H9 (cell line): ENCODE results near the gene ARFGEF3. TPM values are rescaled to one million over a fixed set of nuclear protein-coding genes. Genes with fewer than 3 reads are reported as not detected.

Source experiments
- DNase-seq: peaks from one replicate; pipeline ENCODE4 v3.0.0-alpha.2; 2017
- H2AFZ ChIP-seq: one replicate; pipeline ENCODE4 v1.6.1; 2013; ENCODE audit warnings: mild to moderate bottlenecking, low read length, control low read depth, moderate library complexity
- H2AK5ac ChIP-seq: 2 replicates; pipeline ENCODE4 v1.6.1; 2013; ENCODE audit warnings: low read length, control low read depth, mixed read lengths; ENCODE audit not compliant: insufficient read length
- H2BK120ac ChIP-seq: one replicate; pipeline ENCODE4 v1.6.1; 2013; ENCODE audit warnings: low read depth, mild to moderate bottlenecking, low read length, control low read depth, inconsistent platforms; ENCODE audit not compliant: poor library complexity, severe bottlenecking
- H2BK12ac ChIP-seq: 2 replicates; pipeline ENCODE4 v1.6.1; 2013; ENCODE audit warnings: low read length, control low read depth, mixed read lengths, low read depth; ENCODE audit not compliant: insufficient read length
- H2BK15ac ChIP-seq: 2 replicates; pipeline ENCODE4 v1.6.1; 2013; ENCODE audit warnings: low read depth, low read length, control low read depth
- H2BK20ac ChIP-seq: one replicate; pipeline ENCODE4 v1.6.1; 2013; ENCODE audit warnings: low read depth, mild to moderate bottlenecking, low read length, control low read depth, inconsistent platforms; ENCODE audit not compliant: poor library complexity, severe bottlenecking
- H2BK5ac ChIP-seq: 2 replicates; pipeline ENCODE4 v1.6.1; 2013; ENCODE audit warnings: low read length, control low read depth, mixed read lengths; ENCODE audit not compliant: insufficient read length
- H3K14ac ChIP-seq: 2 replicates; pipeline ENCODE4 v1.6.1; 2013; ENCODE audit warnings: low read length, control low read depth; ENCODE audit not compliant: insufficient read depth
- H3K18ac ChIP-seq: 2 replicates; pipeline ENCODE4 v1.6.1; 2013; ENCODE audit warnings: low read depth, mild to moderate bottlenecking, mixed read lengths, low read length, control low read depth; ENCODE audit not compliant: insufficient read length
- H3K23ac ChIP-seq: 2 replicates; pipeline ENCODE4 v1.6.1; 2013; ENCODE audit warnings: low read length, control low read depth, mixed read lengths, low read depth; ENCODE audit not compliant: insufficient read length
- H3K23me2 ChIP-seq: 2 replicates; pipeline ENCODE4 v1.6.1; 2013; ENCODE audit warnings: low read depth, mild to moderate bottlenecking, mixed read lengths, low read length, control low read depth; ENCODE audit not compliant: insufficient read length, poor library complexity, severe bottlenecking
- H3K27ac ChIP-seq: 2 replicates; pipeline ENCODE4 v1.5.1; 2013; ENCODE audit warnings: low read length, control low read depth, mixed read lengths, low read depth; ENCODE audit not compliant: insufficient read length
- H3K27me3 ChIP-seq: 2 replicates; pipeline ENCODE4 v1.6.1; 2013; ENCODE audit warnings: low read length, control low read depth, inconsistent platforms; ENCODE audit not compliant: insufficient read depth
- H3K4ac ChIP-seq: 2 replicates; pipeline ENCODE4 v1.6.1; 2013; ENCODE audit warnings: low read depth, mild to moderate bottlenecking, control low read depth, inconsistent platforms, low read length, moderate library complexity
- H3K4me1 ChIP-seq: 2 replicates; pipeline ENCODE4 v1.6.1; 2013; ENCODE audit warnings: low read length, control low read depth, inconsistent platforms; ENCODE audit not compliant: insufficient read depth
- H3K4me2 ChIP-seq: 2 replicates; pipeline ENCODE4 v1.6.1; 2013; ENCODE audit warnings: low read length, control low read depth, mixed read lengths; ENCODE audit not compliant: insufficient read length, insufficient read depth
- H3K56ac ChIP-seq: 2 replicates; pipeline ENCODE4 v1.6.1; 2013; ENCODE audit warnings: low read depth, mild to moderate bottlenecking, mixed read lengths, low read length, control low read depth; ENCODE audit not compliant: insufficient read length
- H3K79me1 ChIP-seq: 2 replicates; pipeline ENCODE4 v1.6.1; 2013; ENCODE audit warnings: low read depth, mild to moderate bottlenecking, moderate library complexity, low read length, control low read depth, inconsistent platforms; ENCODE audit not compliant: insufficient read depth, poor library complexity, severe bottlenecking
- H3K79me2 ChIP-seq: 2 replicates; pipeline ENCODE4 v1.6.1; 2013; ENCODE audit warnings: low read length, control low read depth, inconsistent platforms; ENCODE audit not compliant: insufficient read depth
- H3K9ac ChIP-seq: 2 replicates; pipeline ENCODE4 v1.6.1; 2013; ENCODE audit warnings: low read length, control low read depth, mixed read lengths; ENCODE audit not compliant: insufficient read length; ENCODE audit errors: extremely low read depth
- H3K9me3 ChIP-seq: one replicate; pipeline ENCODE4 v1.6.1; 2013; ENCODE audit warnings: low read depth, low read length, inconsistent platforms; ENCODE audit not compliant: control insufficient read depth
- H3T11ph ChIP-seq: one replicate; pipeline ENCODE4 v1.6.1; 2013; ENCODE audit warnings: mild to moderate bottlenecking, low read length, control low read depth, inconsistent platforms
- H4K20me1 ChIP-seq: one replicate; pipeline ENCODE4 v1.6.1; 2013; ENCODE audit not compliant: control insufficient read depth, insufficient read length, insufficient read depth
- H4K5ac ChIP-seq: 2 replicates; pipeline ENCODE4 v1.6.1; 2013; ENCODE audit warnings: low read depth, mild to moderate bottlenecking, mixed read lengths, low read length, control low read depth; ENCODE audit not compliant: insufficient read length
- H4K8ac ChIP-seq: replicated peaks from 2 replicates; pipeline ENCODE4 v1.6.1; 2013; ENCODE audit warnings: low read length, control low read depth, mixed read lengths, low read depth; ENCODE audit not compliant: insufficient read length
- H4K91ac ChIP-seq: 2 replicates; pipeline ENCODE4 v1.6.1; 2013; ENCODE audit warnings: low read depth, mild to moderate bottlenecking, moderate library complexity, mixed read lengths, low read length, control low read depth; ENCODE audit not compliant: insufficient read length
- H3K27ac Mint-ChIP-seq, 3 experiments: 2 replicates in 2 of 3; 3 replicates in 1 of 3; pipeline ENCODE4 v1.8.0; 2020 to 2021; ENCODE audit warnings: mixed read lengths in 3 of 3, mild to moderate bottlenecking in 1 of 3, moderate library complexity in 1 of 3
- H3K27me3 Mint-ChIP-seq: 2 replicates; pipeline ENCODE4 v1.8.0; 2021; ENCODE audit warnings: low read depth, mild to moderate bottlenecking, moderate library complexity, mixed read lengths
- H3K36me3 Mint-ChIP-seq, 3 experiments: 2 replicates in 2 of 3; 3 replicates in 1 of 3; pipeline ENCODE4 v1.8.0; 2020 to 2021; ENCODE audit warnings: low read depth in 3 of 3, mixed read lengths in 3 of 3; ENCODE audit not compliant: insufficient read depth in 1 of 3
- H3K4me1 Mint-ChIP-seq, 2 experiments: 2 replicates each; pipeline ENCODE4 v1.8.0; 2020; ENCODE audit warnings: mixed read lengths in 2 of 2
- H3K4me3 Mint-ChIP-seq, 2 experiments: 2 replicates in 1 of 2; 3 replicates in 1 of 2; pipeline ENCODE4 v1.8.0; 2020 to 2021; ENCODE audit warnings: mild to moderate bottlenecking in 2 of 2, mixed read lengths in 2 of 2, moderate library complexity in 1 of 2
- H3K9me3 Mint-ChIP-seq, 2 experiments: 2 replicates in 1 of 2; 3 replicates in 1 of 2; pipeline ENCODE4 v1.8.0; 2020; ENCODE audit warnings: mild to moderate bottlenecking in 2 of 2, mixed read lengths in 2 of 2, moderate library complexity in 1 of 2
- CTCF ChIP-seq: fragments of 200-600 bp; sonication (generic); conservative IDR thresholded peaks from 3 replicates; pipeline ENCODE4 v1.8.0; 2021; ENCODE audit warnings: antibody characterized with exemption, mild to moderate bottlenecking
- WGBS: extraction: QIAGEN DNeasy Blood & Tissue Kit; methylation state at CpG from one replicate; pipeline ENCODE4 v1.1.7; 2013; ENCODE audit warnings: missing lambda C conversion rate, low lambda C conversion rate, mixed read lengths; ENCODE audit not compliant: insufficient read length; ENCODE audit errors: extremely low coverage; 5-methylcytosine and 5-hydroxymethylcytosine counted together
- total RNA-seq: library from RNA; stranded (reverse); gene quantifications from 2 replicates; pipeline ENCODE4 v1.2.1, GENCODE V29; 2021

ARFGEF3 gene
- total RNA-seq, 1 experiment from 2014 or later: 13.7 TPM

GRCh38 chr6:138347864-138348263, 186.1 kb downstream of the ARFGEF3 start:
- DNase-seq: no peak
- Histone ChIP-seq H2BK12ac (no peak overlapping the region), H3K18ac (no peak overlapping the region), H3K23me2 (no peaks in the 10 kb centered on the region), H3K4me2 (no peak overlapping the region), H3K79me2 (no peaks in the 10 kb centered on the region), H3K23ac (no peak overlapping the region), H3K14ac (no peak overlapping the region), H3K9me3 (no peaks in the 10 kb centered on the region), H4K20me1 (no peaks in the 10 kb centered on the region), H2BK15ac (no peak overlapping the region), H4K91ac (no peak overlapping the region), H4K5ac (no peak overlapping the region), H3K56ac (no peak overlapping the region), H2AK5ac (no peak overlapping the region), H3K4ac (no peak overlapping the region), H2BK120ac (no peak overlapping the region), H2AFZ (no peak overlapping the region), H3T11ph (no peak overlapping the region), H4K8ac (no peak overlapping the region), H2BK5ac (no peak overlapping the region), H2BK20ac (no peak overlapping the region), H3K79me1 (no peaks in the 10 kb centered on the region), H3K27me3 (no peaks in the 10 kb centered on the region), H3K9ac (no peak overlapping the region), H3K4me1 (peaks cover 6% of the 10 kb centered on the region), H3K27ac (no peak overlapping the region)
- no peak overlapping the region for H3K4me3 Mint-ChIP-seq
- H3K36me3 Mint-ChIP-seq: no peaks in the 10 kb centered on the region
- H3K4me1 Mint-ChIP-seq: peaks cover 15 to 30% of the 10 kb centered on the region in 2 experiments
- TF ChIP-seq CTCF: no peak
- H3K27ac Mint-ChIP-seq: peak overlapping the region in 1 of 3 experiments; percentile 38; a peak in 1 of 7 replicates
- H3K27me3 Mint-ChIP-seq: no peaks in the 10 kb centered on the region
- whole genome bisulfite sequencing: no CpG with 5 or more reads among the region's 2 CpGs
- no peaks in the 10 kb centered on the region for H3K9me3 Mint-ChIP-seq
